Tibial nerve (tissue), 4 donors: ENCODE measurements around the gene DTNB. TPM values are rescaled to one million over a fixed set of nuclear protein-coding genes. Genes with fewer than 3 reads are reported as not detected.

Source experiments
- DNase-seq, 2 donors: peaks; one replicate each; pipeline ENCODE4 v3.0.0-alpha.2; 2019; ENCODE audit warnings: low spot score in 2 of 2
- H3K27ac ChIP-seq, 4 donors: fragments of 200-600 bp; sonication (generic) in 3 of 4; one replicate each; pipeline ENCODE4 v1.5.1; 2017 to 2019; ENCODE audit warnings: mild to moderate bottlenecking in 1 of 4
- H3K27me3 ChIP-seq, 2 donors: fragments of 200-600 bp; sonication (generic) in 1 of 2; one replicate each; pipeline versions ENCODE4 v1.5.1 to v1.6.0; 2017 to 2019
- H3K36me3 ChIP-seq, 3 donors: fragments of 200-600 bp; sonication (generic); one replicate each; pipeline ENCODE4 v1.5.1; 2018 to 2019
- H3K4me1 ChIP-seq, 4 donors: fragments of 200-600 bp; sonication (generic) in 3 of 4; one replicate each; pipeline ENCODE4 v1.5.1; 2017 to 2019
- H3K4me3 ChIP-seq, 4 donors: fragments of 200-600 bp; sonication (generic) in 3 of 4; one replicate each; pipeline ENCODE4 v1.5.1; 2017 to 2019; ENCODE audit warnings: mild to moderate bottlenecking in 1 of 4, moderate library complexity in 1 of 4
- H3K9me3 ChIP-seq, 4 donors: fragments of 200-600 bp; sonication (generic) in 3 of 4; one replicate each; pipeline ENCODE4 v1.5.1; 2017 to 2019
- EP300 ChIP-seq, 2 donors: sonication (generic); formaldehyde crosslinking; IDR thresholded peaks; one replicate each; pipeline ENCODE4 v1.6.1; 2017; ENCODE audit warnings: antibody characterized with exemption in 2 of 2, mild to moderate bottlenecking in 1 of 2
- POLR2A ChIP-seq, 2 donors: fragments of 450-650 bp; IDR thresholded peaks; one replicate each; pipeline ENCODE4 v1.6.1; 2017; ENCODE audit warnings: antibody characterized with exemption in 2 of 2, mild to moderate bottlenecking in 2 of 2, moderate library complexity in 2 of 2
- WGBS, 2 donors: methylation state at CpG; one replicate each; pipeline ENCODE4 v1.1.5; 2018; 5-methylcytosine and 5-hydroxymethylcytosine counted together
- total RNA-seq, 4 donors: library from RNA; depleted of rRNA; stranded (reverse); fragments of >200 nt; gene quantifications; one replicate each; pipeline ENCODE4 v1.1.0, GENCODE V29; 2016
- TF ChIP-seq, protein P1 (sequence below), 5 experiments: fragments of 200-600 bp in 3 of 5; fragments of 450-650 bp in 2 of 5; sonication (generic) in 3 of 5; IDR thresholded peaks; one replicate each; pipeline ENCODE4 v1.5.1; 2016 to 2019; ENCODE audit warnings: antibody characterized with exemption in 5 of 5, mild to moderate bottlenecking in 3 of 5, moderate library complexity in 2 of 5

The DTNB gene
- total RNA-seq, 4 donors from 2014 or later: 9.4 to 18.6 (median 13.1) TPM

DNA sequence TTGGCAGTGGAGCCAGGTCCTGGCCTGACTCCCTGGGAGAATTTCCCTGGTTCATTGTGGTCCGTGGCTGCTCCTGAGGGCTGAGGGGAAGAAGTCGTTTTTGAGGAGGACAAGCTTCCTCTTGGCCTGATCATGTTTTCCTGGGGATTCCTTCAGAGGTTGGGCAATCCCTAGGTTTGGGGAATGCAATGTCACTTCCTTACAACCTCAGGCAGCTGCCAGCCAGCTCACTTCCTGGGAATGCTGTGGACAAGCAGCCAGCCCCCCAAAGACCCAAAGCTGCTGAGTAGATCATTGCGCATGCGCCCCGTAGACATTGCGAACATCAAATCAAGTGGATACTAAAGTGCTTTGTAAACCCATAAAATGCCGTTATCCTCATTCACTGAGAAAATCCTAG, 324.0 kb downstream of the DTNB start:
- Histone ChIP-seq H3K36me3 (no peaks in the 10 kb centered on the region), H3K9me3 (no peaks in the 10 kb centered on the region), H3K4me1 (no peaks in the 10 kb centered on the region), H3K27me3 (no peaks in the 10 kb centered on the region), H3K27ac (no peak overlapping the region), H3K4me3 (no peak overlapping the region)
- TF ChIP-seq, protein P1, sequence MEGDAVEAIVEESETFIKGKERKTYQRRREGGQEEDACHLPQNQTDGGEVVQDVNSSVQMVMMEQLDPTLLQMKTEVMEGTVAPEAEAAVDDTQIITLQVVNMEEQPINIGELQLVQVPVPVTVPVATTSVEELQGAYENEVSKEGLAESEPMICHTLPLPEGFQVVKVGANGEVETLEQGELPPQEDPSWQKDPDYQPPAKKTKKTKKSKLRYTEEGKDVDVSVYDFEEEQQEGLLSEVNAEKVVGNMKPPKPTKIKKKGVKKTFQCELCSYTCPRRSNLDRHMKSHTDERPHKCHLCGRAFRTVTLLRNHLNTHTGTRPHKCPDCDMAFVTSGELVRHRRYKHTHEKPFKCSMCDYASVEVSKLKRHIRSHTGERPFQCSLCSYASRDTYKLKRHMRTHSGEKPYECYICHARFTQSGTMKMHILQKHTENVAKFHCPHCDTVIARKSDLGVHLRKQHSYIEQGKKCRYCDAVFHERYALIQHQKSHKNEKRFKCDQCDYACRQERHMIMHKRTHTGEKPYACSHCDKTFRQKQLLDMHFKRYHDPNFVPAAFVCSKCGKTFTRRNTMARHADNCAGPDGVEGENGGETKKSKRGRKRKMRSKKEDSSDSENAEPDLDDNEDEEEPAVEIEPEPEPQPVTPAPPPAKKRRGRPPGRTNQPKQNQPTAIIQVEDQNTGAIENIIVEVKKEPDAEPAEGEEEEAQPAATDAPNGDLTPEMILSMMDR (IDR thresholded peaks at IDR 0.05): no peak
- TF ChIP-seq POLR2A (IDR thresholded peaks at IDR 0.05) (no peak), EP300 (IDR thresholded peaks at IDR 0.05) (no peak)
- no peak for DNase-seq
- WGBS, 2 donors: 70 to 81% methylated on average over 7 of the region's 7 CpGs

DNA sequence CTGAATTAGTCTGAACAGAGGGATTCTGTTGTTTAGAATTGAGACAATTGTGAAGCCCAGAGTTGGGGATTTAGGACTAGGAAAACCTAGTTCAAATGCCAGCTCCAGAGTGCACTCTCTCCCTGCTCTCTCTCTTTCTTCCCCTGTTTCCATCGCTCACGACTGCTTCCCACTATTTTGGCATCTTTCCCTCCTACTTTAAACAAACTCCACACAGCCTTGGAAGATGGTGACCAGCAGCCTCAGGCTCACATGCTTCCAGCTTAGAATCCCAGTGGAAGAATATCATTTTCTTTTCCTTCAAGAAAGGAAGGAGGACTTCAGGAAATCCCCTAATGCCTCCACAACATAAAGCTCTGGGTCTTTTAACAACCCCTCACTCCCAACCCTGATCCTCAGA, 325.5 kb downstream of the DTNB start:
- Histone ChIP-seq H3K9me3 (no peaks in the 10 kb centered on the region), H3K27me3 (no peaks in the 10 kb centered on the region), H3K36me3 (no peaks in the 10 kb centered on the region), H3K27ac (no peak overlapping the region), H3K4me3 (no peak overlapping the region), H3K4me1 (no peaks in the 10 kb centered on the region)
- TF ChIP-seq POLR2A (IDR thresholded peaks at IDR 0.05) (no peak), EP300 (IDR thresholded peaks at IDR 0.05) (no peak)
- TF ChIP-seq, protein P1 (IDR thresholded peaks at IDR 0.05): no peak
- 17 to 45% methylated on average over 2 of the region's 2 CpGs for WGBS, 2 donors
- no peak for DNase-seq

DNA sequence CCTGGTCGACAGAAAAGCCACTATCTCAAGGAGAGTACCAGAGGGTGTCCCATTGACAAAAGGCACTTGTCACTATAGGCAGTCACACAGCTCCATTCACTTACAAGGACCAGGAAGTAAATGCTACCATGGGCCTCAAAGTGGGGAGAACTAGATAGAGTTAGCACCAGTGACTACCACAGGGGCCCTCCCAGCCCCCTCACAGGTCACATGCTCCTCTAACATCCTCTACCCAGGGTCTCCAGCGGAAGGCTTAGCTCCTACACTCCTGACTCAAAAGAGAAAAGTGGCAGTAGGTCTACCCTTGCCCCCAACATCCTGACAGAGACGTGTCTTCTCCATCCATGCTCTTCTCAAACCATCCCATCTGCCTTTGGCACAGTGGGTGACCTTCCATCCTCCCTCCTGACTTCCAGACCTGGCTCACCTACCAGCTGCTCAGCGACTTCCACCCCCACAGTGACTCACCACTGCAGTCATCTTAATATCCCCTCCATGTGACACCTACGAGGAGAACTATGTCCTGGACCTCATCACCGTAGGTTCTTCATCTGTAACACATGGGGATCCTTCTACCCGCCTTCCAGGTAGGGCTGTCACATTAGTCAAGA, 326.1 kb downstream of the DTNB start:
- Histone ChIP-seq H3K4me1 (no peaks in the 10 kb centered on the region), H3K4me3 (no peak overlapping the region), H3K36me3 (no peaks in the 10 kb centered on the region), H3K27ac (no peak overlapping the region), H3K9me3 (no peaks in the 10 kb centered on the region), H3K27me3 (no peaks in the 10 kb centered on the region)
- WGBS, 2 donors: 76 to 79% methylated on average over 7 of the region's 7 CpGs
- DNase-seq: no peak
- TF ChIP-seq, protein P1 (IDR thresholded peaks at IDR 0.05): no peak
- TF ChIP-seq POLR2A (IDR thresholded peaks at IDR 0.05) (no peak), EP300 (IDR thresholded peaks at IDR 0.05) (no peak)

DNA sequence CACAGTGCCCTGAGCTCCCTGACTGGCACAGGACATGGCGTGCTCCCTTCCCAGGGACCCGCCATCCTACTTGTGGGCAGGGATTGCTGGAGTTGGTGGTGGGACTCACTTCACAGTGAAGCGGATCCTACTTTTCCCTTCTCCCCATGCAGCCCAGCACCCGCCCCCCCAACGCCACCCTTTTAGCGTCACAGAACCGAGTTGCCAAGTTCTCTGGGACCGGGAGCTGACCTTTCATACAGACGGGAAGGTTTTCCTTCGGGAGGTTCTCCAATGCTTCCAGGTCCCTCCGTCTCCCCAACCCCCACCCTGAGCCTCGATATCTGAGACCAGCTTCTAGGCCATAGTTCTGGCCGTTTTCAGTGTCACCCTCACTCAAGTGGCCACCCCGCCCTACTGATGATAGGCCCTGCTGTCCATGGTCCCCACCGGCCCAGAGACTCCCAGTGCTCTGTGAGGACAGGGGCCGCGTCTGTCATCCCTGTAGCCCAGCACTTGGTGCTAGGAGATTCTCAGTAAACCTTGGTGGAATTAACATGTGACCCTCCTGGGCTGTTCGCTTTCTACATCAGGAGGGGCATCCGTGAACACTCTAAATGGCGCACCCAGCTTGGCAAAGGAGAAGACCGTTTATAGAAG, 330.1 kb downstream of the DTNB start:
- Histone ChIP-seq H3K9me3 (no peaks in the 10 kb centered on the region), H3K4me3 (no peak overlapping the region), H3K27ac (no peak overlapping the region), H3K4me1 (peaks cover 3 to 23% (median 18%) of the 10 kb centered on the region in 4 donors), H3K27me3 (no peaks in the 10 kb centered on the region), H3K36me3 (no peaks in the 10 kb centered on the region)
- DNase-seq: no peak
- 81 to 86% methylated on average over 21 of the region's 21 CpGs for WGBS, 2 donors
- no peak for TF ChIP-seq EP300 (IDR thresholded peaks at IDR 0.05)
- TF ChIP-seq, protein P1 (IDR thresholded peaks at IDR 0.05): no peak
- TF ChIP-seq POLR2A (IDR thresholded peaks at IDR 0.05): no peak

DNA sequence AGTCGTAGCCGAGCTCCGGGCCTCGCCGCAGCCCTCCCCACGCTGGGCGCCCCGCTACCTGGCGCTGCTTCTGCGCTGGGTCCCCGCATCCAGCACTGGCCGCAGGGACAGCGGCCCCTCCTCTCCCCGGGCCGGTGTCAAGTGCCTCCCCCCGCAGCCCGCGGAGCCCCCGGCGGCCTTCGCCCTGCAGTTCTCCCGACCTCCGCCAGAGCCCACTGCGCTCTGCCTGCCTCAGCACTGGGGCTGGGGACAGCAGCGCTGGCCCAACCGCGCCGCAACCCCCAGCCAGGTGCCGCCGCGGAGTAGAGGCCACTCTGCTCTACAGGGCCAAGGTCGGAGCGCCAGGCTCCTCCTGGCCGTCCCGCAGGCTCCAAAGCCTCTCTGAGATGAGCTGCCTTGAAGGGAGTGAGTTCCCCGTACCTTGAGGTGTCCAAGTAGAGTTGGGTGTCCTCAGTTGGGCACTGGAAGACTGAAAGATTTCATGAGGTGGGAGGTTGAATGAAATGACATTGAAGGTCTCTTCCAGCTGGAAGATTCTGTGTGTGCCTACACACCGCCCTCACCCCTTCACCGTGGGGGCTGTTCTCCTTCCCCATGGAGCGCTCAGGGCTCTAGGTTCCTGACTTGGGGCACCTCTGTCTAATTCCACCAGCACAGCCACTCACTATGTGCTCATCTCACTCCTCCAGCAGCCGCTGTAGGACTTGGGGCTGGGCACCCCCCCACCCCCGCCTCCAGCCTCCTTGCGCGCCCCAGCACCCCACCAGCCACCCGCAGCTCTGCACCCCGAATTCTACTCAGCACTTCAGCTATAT, 330.8 kb downstream of the DTNB start:
- peak overlapping the region; percentile 55 to 89 (median 80) for H3K27ac ChIP-seq
- WGBS, 2 donors: 34 to 37% methylated on average over 21 to 25 of the region's 45 CpGs
- TF ChIP-seq POLR2A (IDR thresholded peaks at IDR 0.05): peak in 1 of 2 donors; percentile 26
- peak in 1 of 2 donors; percentile 61 for TF ChIP-seq EP300 (IDR thresholded peaks at IDR 0.05)
- TF ChIP-seq, protein P1 (IDR thresholded peaks at IDR 0.05): peak; percentile 96 to 99 (median 99)
- no peaks in the 10 kb centered on the region for H3K36me3 ChIP-seq
- H3K4me3 ChIP-seq: peak overlapping the region; percentile 20 to 80 (median 62)
- H3K4me1 ChIP-seq: peaks cover 3 to 30% (median 21%) of the 10 kb centered on the region in 4 donors
- H3K9me3 ChIP-seq: no peaks in the 10 kb centered on the region
- H3K27me3 ChIP-seq: no peaks in the 10 kb centered on the region
- peak; percentile 37 to 58 for DNase-seq
